ENCODE data around the gene IRF9.

The IRF9 gene

GRCh38 chr14:24143511-24143910, 17.6 kb upstream of the IRF9 start:
- TF ChIP-seq REST (IDR thresholded peaks at IDR 0.05; ENCODE audit: low read depth) = no peak
- no peak for TF ChIP-seq RAD21 (IDR thresholded peaks at IDR 0.05; ENCODE audit: low read depth)
- TF ChIP-seq TCF12 (IDR thresholded peaks at IDR 0.05; ENCODE audit: low read depth) = no peak
- TF ChIP-seq USF1 (IDR thresholded peaks at IDR 0.05) = no peak

- TF ChIP-seq CREB1 (IDR thresholded peaks at IDR 0.05; ENCODE audit: low read depth) (no peak), TEAD4 (IDR thresholded peaks at IDR 0.05) (no peak), TAF1 (IDR thresholded peaks at IDR 0.05; ENCODE audit: low read depth) (no peak), EP300 (IDR thresholded peaks at IDR 0.05; ENCODE audit: borderline replicate concordance) (no peak), ZBTB7A (IDR thresholded peaks at IDR 0.05; ENCODE audit: low read depth) (no peak), USF1 (IDR thresholded peaks at IDR 0.05) (no peak), MAX (IDR thresholded peaks at IDR 0.05) (no peak), YY1 (IDR thresholded peaks at IDR 0.05; ENCODE audit: low read depth) (no peak), TCF12 (IDR thresholded peaks at IDR 0.05; ENCODE audit: low read depth) (no peak), RAD21 (IDR thresholded peaks at IDR 0.05; ENCODE audit: low read depth) (no peak), EGR1 (IDR thresholded peaks at IDR 0.05) (no peak), REST (IDR thresholded peaks at IDR 0.05; ENCODE audit: low read depth) (no peak), NFIC (IDR thresholded peaks at IDR 0.05) (no peak), FOXM1 (IDR thresholded peaks at IDR 0.05; ENCODE audit: borderline replicate concordance, low read depth) (no peak), CEBPB (IDR thresholded peaks at IDR 0.05) (no peak)
Measured at GRCh38 chr14:24144451-24144850, 16.6 kb upstream of the IRF9 start.

GRCh38 chr14:24145219-24145618, 15.8 kb upstream of the IRF9 start:
- no peak for TF ChIP-seq FOXM1 (IDR thresholded peaks at IDR 0.05; ENCODE audit: borderline replicate concordance, low read depth)
- TF ChIP-seq CEBPB (IDR thresholded peaks at IDR 0.05) = no peak
- TF ChIP-seq ZBTB7A (IDR thresholded peaks at IDR 0.05; ENCODE audit: low read depth) = no peak
- no peak for TF ChIP-seq REST (IDR thresholded peaks at IDR 0.05; ENCODE audit: low read depth)
- no peak for TF ChIP-seq EGR1 (IDR thresholded peaks at IDR 0.05)
- TF ChIP-seq USF1 (IDR thresholded peaks at IDR 0.05) = no peak
- no peak for TF ChIP-seq EP300 (IDR thresholded peaks at IDR 0.05; ENCODE audit: borderline replicate concordance)
- TF ChIP-seq CREB1 (IDR thresholded peaks at IDR 0.05; ENCODE audit: low read depth) = no peak
- TF ChIP-seq RAD21 (IDR thresholded peaks at IDR 0.05; ENCODE audit: low read depth) = no peak
- TF ChIP-seq MAX (IDR thresholded peaks at IDR 0.05) = no peak
- no peak for TF ChIP-seq TCF12 (IDR thresholded peaks at IDR 0.05; ENCODE audit: low read depth)
- TF ChIP-seq NFIC (IDR thresholded peaks at IDR 0.05) = no peak
- TF ChIP-seq TAF1 (IDR thresholded peaks at IDR 0.05; ENCODE audit: low read depth) = no peak
- no peak for TF ChIP-seq YY1 (IDR thresholded peaks at IDR 0.05; ENCODE audit: low read depth)
- TF ChIP-seq TEAD4 (IDR thresholded peaks at IDR 0.05) = no peak

- TF ChIP-seq EGR1 (IDR thresholded peaks at IDR 0.05) (no peak), ZBTB7A (IDR thresholded peaks at IDR 0.05; ENCODE audit: low read depth) (no peak), REST (IDR thresholded peaks at IDR 0.05; ENCODE audit: low read depth) (no peak), MAX (IDR thresholded peaks at IDR 0.05) (no peak), CEBPB (IDR thresholded peaks at IDR 0.05) (no peak), EP300 (IDR thresholded peaks at IDR 0.05; ENCODE audit: borderline replicate concordance) (no peak), CREB1 (IDR thresholded peaks at IDR 0.05; ENCODE audit: low read depth) (no peak), TEAD4 (IDR thresholded peaks at IDR 0.05) (no peak), USF1 (IDR thresholded peaks at IDR 0.05) (no peak), RAD21 (IDR thresholded peaks at IDR 0.05; ENCODE audit: low read depth) (no peak), TAF1 (IDR thresholded peaks at IDR 0.05; ENCODE audit: low read depth) (no peak), NFIC (IDR thresholded peaks at IDR 0.05) (no peak)
Measured at GRCh38 chr14:24145690-24146452, 15.2 kb upstream of the IRF9 start.
